GM23338 (cell line): ENCODE data around the gene SEC23IP. TPM values are rescaled to one million over a fixed set of nuclear protein-coding genes. Genes with fewer than 3 reads are reported as not detected.

ENCODE experiments used
- ATAC-seq: fragments of 200-7000 bp; cut with Tn5 transposase; 3 replicates; pipeline ENCODE4 v1.9.1; 2020
- DNase-seq: peaks from one replicate; pipeline ENCODE4 v3.0.0-alpha.2; 2015; ENCODE audit warnings: low spot score
- H2AFZ ChIP-seq: fragments of 200-600 bp; sonication (generic); 2 replicates; pipeline ENCODE4 v1.8.0; 2016; ENCODE audit warnings: antibody characterized with exemption, mild to moderate bottlenecking, moderate library complexity
- H3F3A ChIP-seq: fragments of 200-600 bp; sonication (generic); replicated peaks from 2 replicates; pipeline ENCODE4 v1.8.0; 2017; ENCODE audit warnings: antibody characterized with exemption, mixed run types, low read depth
- H3K27ac ChIP-seq: fragments of 200-600 bp; sonication (generic); 2 replicates; pipeline ENCODE4 v1.6.1; 2016; ENCODE audit warnings: low read depth
- H3K27me3 ChIP-seq: fragments of 200-600 bp; sonication (generic); 2 replicates; pipeline ENCODE4 v1.8.0; 2016; ENCODE audit warnings: mild to moderate bottlenecking, mixed run types, moderate library complexity; ENCODE audit not compliant: insufficient read depth
- H3K36me3 ChIP-seq: fragments of 200-600 bp; sonication (generic); 2 replicates; pipeline ENCODE4 v1.8.0; 2016; ENCODE audit warnings: mild to moderate bottlenecking; ENCODE audit not compliant: insufficient read depth
- H3K4me1 ChIP-seq: fragments of 200-600 bp; sonication (generic); 2 replicates; pipeline ENCODE4 v1.8.0; 2016; ENCODE audit warnings: mild to moderate bottlenecking, moderate library complexity; ENCODE audit not compliant: insufficient read depth
- H3K4me2 ChIP-seq: fragments of 200-600 bp; sonication (generic); 2 replicates; pipeline ENCODE4 v1.7.1; 2017; ENCODE audit warnings: mixed run types
- H3K4me3 ChIP-seq: fragments of 200-600 bp; sonication (generic); 2 replicates; pipeline ENCODE4 v1.6.1; 2016; ENCODE audit warnings: mixed run types
- H3K79me2 ChIP-seq: fragments of 200-600 bp; sonication (generic); replicated peaks from 2 replicates; pipeline ENCODE4 v1.8.0; 2017; ENCODE audit warnings: mild to moderate bottlenecking; ENCODE audit not compliant: insufficient read depth
- H3K9me2 ChIP-seq: fragments of 200-600 bp; sonication (generic); 2 replicates; pipeline ENCODE4 v1.8.0; 2017; ENCODE audit not compliant: insufficient read depth
- H4K20me1 ChIP-seq: fragments of 200-600 bp; sonication (generic); replicated peaks from 2 replicates; pipeline ENCODE4 v1.8.0; 2017; ENCODE audit warnings: mild to moderate bottlenecking; ENCODE audit not compliant: insufficient read depth
- H3K27ac Mint-ChIP-seq: 2 replicates; pipeline ENCODE4 v1.8.0; 2020; ENCODE audit warnings: inconsistent platforms, mild to moderate bottlenecking, moderate library complexity, mixed read lengths
- H3K27me3 Mint-ChIP-seq: 3 replicates; pipeline ENCODE4 v1.8.0; 2022; ENCODE audit warnings: low read depth, mild to moderate bottlenecking, moderate library complexity, mixed read lengths, inconsistent platforms; ENCODE audit not compliant: insufficient read depth, poor library complexity
- H3K36me3 Mint-ChIP-seq: 3 replicates; pipeline ENCODE4 v1.8.0; 2021; ENCODE audit warnings: low read depth, mild to moderate bottlenecking, inconsistent platforms, moderate library complexity, mixed read lengths
- H3K4me1 Mint-ChIP-seq: 3 replicates; pipeline ENCODE4 v1.8.0; 2020; ENCODE audit warnings: mild to moderate bottlenecking, inconsistent platforms, mixed read lengths
- H3K4me3 Mint-ChIP-seq: 3 replicates; pipeline ENCODE4 v1.8.0; 2021; ENCODE audit warnings: moderate library complexity, mild to moderate bottlenecking, inconsistent platforms, mixed read lengths
- H3K9me3 Mint-ChIP-seq: 3 replicates; pipeline ENCODE4 v1.8.0; 2020; ENCODE audit warnings: moderate library complexity, mild to moderate bottlenecking, inconsistent platforms, mixed read lengths
- CREB1 ChIP-seq: fragments of 250-450 bp; sonication (Bioruptor Pico); IDR thresholded peaks from 2 replicates; pipeline ENCODE4 v1.5.0; 2020; ENCODE audit warnings: low read depth, mild to moderate bottlenecking, moderate library complexity
- CTCF ChIP-seq, 2 experiments: fragments of 200-600 bp in 1 of 2; sonication (generic) in 1 of 2; conservative IDR thresholded peaks; 2 replicates each; pipeline versions ENCODE4 v1.5.1 to v1.6.1; 2016 to 2017; ENCODE audit warnings: antibody characterized with exemption in 2 of 2, low read depth in 2 of 2, mild to moderate bottlenecking in 2 of 2, moderate library complexity in 1 of 2
- ETS1 ChIP-seq: IDR thresholded peaks from 2 replicates; pipeline ENCODE4 v1.6.1; 2016; ENCODE audit warnings: antibody characterized with exemption
- EZH2 ChIP-seq: fragments of 200-600 bp; sonication (generic); IDR thresholded peaks from one replicate; pipeline ENCODE4 v1.8.0; 2017; ENCODE audit warnings: antibody characterized with exemption, mild to moderate bottlenecking, low read depth; ENCODE audit not compliant: unreplicated experiment
- EZH2phosphoT487 ChIP-seq: fragments of 200-600 bp; sonication (generic); IDR thresholded peaks from one replicate; pipeline ENCODE4 v1.8.1; 2018; ENCODE audit warnings: antibody characterized with exemption; ENCODE audit not compliant: unreplicated experiment
- JUNB ChIP-seq: IDR thresholded peaks from one replicate; pipeline ENCODE4 v1.6.1; 2016; ENCODE audit warnings: antibody characterized with exemption; ENCODE audit not compliant: unreplicated experiment
- NANOG ChIP-seq: IDR thresholded peaks from 2 replicates; pipeline ENCODE4 v1.6.1; 2016; ENCODE audit warnings: antibody characterized with exemption, borderline replicate concordance
- POLR2AphosphoS5 ChIP-seq: IDR thresholded peaks from 2 replicates; pipeline ENCODE4 v1.6.1; 2016; ENCODE audit warnings: antibody characterized with exemption, low read depth
- REST ChIP-seq: IDR thresholded peaks from one replicate; pipeline ENCODE4 v1.6.1; 2018; ENCODE audit warnings: antibody characterized with exemption; ENCODE audit not compliant: unreplicated experiment
- ZNF114 ChIP-seq: fragments of 250-450 bp; sonication (Bioruptor Pico); IDR thresholded peaks from 2 replicates; pipeline ENCODE4 v1.5.0; 2020; ENCODE audit warnings: mild to moderate bottlenecking, moderate library complexity
- ZNF462 ChIP-seq: fragments of 250-450 bp; sonication (Bioruptor Pico); IDR thresholded peaks from 2 replicates; pipeline ENCODE4 v1.5.0; 2020; ENCODE audit warnings: mild to moderate bottlenecking, moderate library complexity
- polyA plus RNA-seq: library from polyadenylated mRNA; unstranded; fragments of >200 nt; fragmentation: Nextera tagmentation; extraction: Ambion mirVana; gene quantifications from 2 replicates; pipeline ENCODE4 v1.2.1, GENCODE V29; 2016
- total RNA-seq: library from RNA; depleted of rRNA; stranded (reverse); fragments of >200 nt; shearing (Covaris generic); gene quantifications from 2 replicates; pipeline ENCODE4 v1.2.3, GENCODE V29; 2014

The SEC23IP gene
- total and polyA plus RNA-seq, 2 experiments from 2014 or later: 35.2 to 35.6 TPM

GRCh38 chr10:119945805-119946204 lies 53.3 kb downstream of the SEC23IP start:
- Histone ChIP-seq H3K27me3 (no peaks in the 10 kb centered on the region), H3F3A (no peaks in the 10 kb centered on the region), H3K27ac (no peak overlapping the region), H2AFZ (no peak overlapping the region), H3K4me1 (no peaks in the 10 kb centered on the region), H3K4me2 (no peak overlapping the region), H3K36me3 (peaks cover 21% of the 10 kb centered on the region), H3K79me2 (no peaks in the 10 kb centered on the region), H4K20me1 (peaks cover 3% of the 10 kb centered on the region; the same call in 1 of the 2 replicates), H3K9me2 (no peaks in the 10 kb centered on the region), H3K4me3 (no peak overlapping the region)
- Mint-ChIP-seq H3K27ac (no peak overlapping the region), H3K4me3 (no peak overlapping the region), H3K9me3 (no peaks in the 10 kb centered on the region), H3K36me3 (peaks cover 24% of the 10 kb centered on the region), H3K27me3 (peaks cover 2% of the 10 kb centered on the region), H3K4me1 (no peaks in the 10 kb centered on the region)
- ATAC-seq: no peak
- TF ChIP-seq ETS1: no peak
- TF ChIP-seq EZH2phosphoT487: no peak
- no peak for TF ChIP-seq JUNB
- no peak for TF ChIP-seq CREB1
- no peak for TF ChIP-seq REST
- TF ChIP-seq CTCF (conservative IDR thresholded peaks at IDR 0.05; ENCODE audit: low read depth in 2 of 2): no peak
- TF ChIP-seq EZH2: no peak
- no peak for TF ChIP-seq POLR2AphosphoS5
- no peak for TF ChIP-seq ZNF114 (CRISPR knock-in tag)
- TF ChIP-seq ZNF462 (CRISPR knock-in tag): no peak
- TF ChIP-seq NANOG: no peak
- DNase-seq: no peak
